Loucy (cell line): ENCODE results near the gene NGRN.

Experiments used
- H2AFZ ChIP-seq: fragments of 200-600 bp; sonication (generic); 2 replicates; pipeline ENCODE4 v1.6.0; 2016; ENCODE audit warnings: antibody characterized with exemption, mild to moderate bottlenecking, low read length, moderate library complexity
- H3F3A ChIP-seq: fragments of 200-600 bp; 2 replicates; pipeline ENCODE4 v1.6.0; 2016; ENCODE audit warnings: antibody characterized with exemption, low read depth, mild to moderate bottlenecking
- H3K27me3 ChIP-seq: fragments of 200-600 bp; sonication (generic); 2 replicates; pipeline ENCODE4 v1.6.1; 2014; ENCODE audit warnings: low read length, mild to moderate bottlenecking; ENCODE audit not compliant: insufficient read depth, poor library complexity, severe bottlenecking
- H3K36me3 ChIP-seq: fragments of 200-600 bp; sonication (generic); 2 replicates; pipeline ENCODE4 v1.6.1; 2016; ENCODE audit warnings: low read length; ENCODE audit not compliant: insufficient read depth
- H3K4me1 ChIP-seq: fragments of 200-600 bp; sonication (generic); 2 replicates; pipeline ENCODE4 v1.5.1; 2014; ENCODE audit warnings: low read length, mild to moderate bottlenecking; ENCODE audit not compliant: insufficient read depth, poor library complexity, severe bottlenecking
- H3K4me2 ChIP-seq: fragments of 200-600 bp; sonication (generic); 2 replicates; pipeline ENCODE4 v1.6.0; 2014; ENCODE audit warnings: antibody characterized with exemption, low read length, low read depth, mild to moderate bottlenecking; ENCODE audit not compliant: poor library complexity, severe bottlenecking
- H3K4me3 ChIP-seq: fragments of 200-600 bp; sonication (generic); 2 replicates; pipeline ENCODE4 v1.5.1; 2014; ENCODE audit warnings: low read length, mild to moderate bottlenecking, mixed read lengths; ENCODE audit not compliant: poor library complexity, severe bottlenecking
- H3K79me2 ChIP-seq: fragments of 200-600 bp; sonication (generic); 2 replicates; pipeline ENCODE4 v1.6.1; 2014; ENCODE audit warnings: low read length; ENCODE audit not compliant: insufficient read depth
- H3K9ac ChIP-seq: fragments of 200-600 bp; sonication (generic); 2 replicates; pipeline ENCODE4 v1.6.0; 2014; ENCODE audit warnings: mild to moderate bottlenecking, low read depth, low read length, moderate library complexity; ENCODE audit not compliant: poor library complexity, severe bottlenecking
- H3K9me2 ChIP-seq: fragments of 200-600 bp; sonication (generic); replicated peaks from 2 replicates; pipeline ENCODE4 v1.6.1; 2016; ENCODE audit warnings: low read depth, low read length, mixed read lengths
- H3K9me3 ChIP-seq: fragments of 200-600 bp; sonication (generic); 2 replicates; pipeline ENCODE4 v1.6.1; 2014; ENCODE audit warnings: mild to moderate bottlenecking, antibody characterized with exemption, low read length, low read depth; ENCODE audit not compliant: insufficient read depth
- H4K20me1 ChIP-seq: fragments of 200-600 bp; sonication (generic); 2 replicates; pipeline ENCODE4 v1.6.0; 2014; ENCODE audit warnings: antibody characterized with exemption, low read length, mild to moderate bottlenecking; ENCODE audit not compliant: insufficient read depth, poor library complexity, severe bottlenecking
- CTCF ChIP-seq: fragments of 200-600 bp; sonication (generic); conservative IDR thresholded peaks from 2 replicates; pipeline ENCODE4 v1.5.1; 2014; ENCODE audit warnings: mild to moderate bottlenecking, antibody characterized with exemption, low read length
- EZH2phosphoT487 ChIP-seq: fragments of 200-600 bp; IDR thresholded peaks from 2 replicates; pipeline ENCODE4 v1.6.1; 2018; ENCODE audit warnings: antibody characterized with exemption, mild to moderate bottlenecking, moderate library complexity, borderline replicate concordance

Gene NGRN, protein sequence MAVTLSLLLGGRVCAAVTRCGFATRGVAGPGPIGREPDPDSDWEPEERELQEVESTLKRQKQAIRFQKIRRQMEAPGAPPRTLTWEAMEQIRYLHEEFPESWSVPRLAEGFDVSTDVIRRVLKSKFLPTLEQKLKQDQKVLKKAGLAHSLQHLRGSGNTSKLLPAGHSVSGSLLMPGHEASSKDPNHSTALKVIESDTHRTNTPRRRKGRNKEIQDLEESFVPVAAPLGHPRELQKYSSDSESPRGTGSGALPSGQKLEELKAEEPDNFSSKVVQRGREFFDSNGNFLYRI

DNA sequence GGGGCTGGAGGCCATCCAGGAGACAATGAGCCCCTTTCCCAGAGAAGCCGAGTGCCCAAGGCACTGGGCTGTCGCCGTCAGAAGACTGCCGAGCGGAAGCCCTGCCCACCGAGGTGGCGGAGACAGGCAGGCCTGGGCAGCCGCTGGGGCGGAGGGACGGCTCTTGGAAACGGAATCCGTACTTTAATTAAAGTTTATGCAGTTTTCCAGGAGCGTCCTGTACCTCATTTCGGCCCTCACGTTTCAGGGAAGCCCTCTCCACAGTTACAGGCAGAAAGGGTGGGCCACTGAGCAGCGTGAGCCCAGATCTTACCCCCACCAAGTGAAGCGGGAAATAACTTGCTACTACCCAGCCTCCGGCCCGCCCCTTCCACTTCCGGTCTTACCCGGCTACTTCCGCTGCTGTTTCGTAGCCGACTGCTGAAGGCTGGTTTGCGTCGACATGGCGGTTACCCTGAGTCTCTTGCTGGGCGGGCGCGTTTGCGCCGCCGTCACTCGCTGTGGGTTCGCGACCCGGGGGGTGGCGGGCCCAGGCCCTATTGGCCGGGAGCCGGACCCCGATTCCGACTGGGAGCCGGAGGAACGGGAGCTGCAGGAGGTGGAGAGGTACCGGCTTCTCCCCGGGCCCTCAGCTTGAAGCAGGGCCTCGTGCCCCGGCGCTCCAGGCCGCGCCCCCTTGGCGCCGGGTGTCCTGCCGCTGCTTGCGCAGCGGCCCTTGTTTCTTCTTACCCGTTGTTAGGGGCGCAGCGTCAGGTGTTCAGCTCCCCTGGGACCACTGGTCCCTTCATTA, at the start of gene NGRN:
TSS of gene NGRN (plus strand) at position 402 of the 790 bp plus-strand sequence. CDS start at position 443, 41 bp downstream.
- peaks cover 38% of the 10 kb centered on the region for H4K20me1 ChIP-seq
- peak within 1 kb of the TSS; percentile 93 for H2AFZ ChIP-seq
- peaks cover 66% of the 10 kb centered on the region for H3K79me2 ChIP-seq
- H3K27me3 ChIP-seq, result no peaks in the 10 kb centered on the region
- H3K9ac ChIP-seq, result peak within 1 kb of the TSS; percentile 95
- H3K4me2 ChIP-seq, result peak within 1 kb of the TSS; percentile 92
- TF ChIP-seq CTCF (no peak), EZH2phosphoT487 (no peak)
- peaks cover 45% of the 10 kb centered on the region for H3K4me1 ChIP-seq
- peak within 1 kb of the TSS; percentile 85 for H3K4me3 ChIP-seq
- H3K36me3 ChIP-seq, result peaks cover 2% of the 10 kb centered on the region; the same call in 1 of the 2 replicates
- no peaks in the 10 kb centered on the region for H3K9me2 ChIP-seq
- H3K9me3 ChIP-seq, result no peaks in the 10 kb centered on the region
- H3F3A ChIP-seq, result no peaks in the 10 kb centered on the region

DNA sequence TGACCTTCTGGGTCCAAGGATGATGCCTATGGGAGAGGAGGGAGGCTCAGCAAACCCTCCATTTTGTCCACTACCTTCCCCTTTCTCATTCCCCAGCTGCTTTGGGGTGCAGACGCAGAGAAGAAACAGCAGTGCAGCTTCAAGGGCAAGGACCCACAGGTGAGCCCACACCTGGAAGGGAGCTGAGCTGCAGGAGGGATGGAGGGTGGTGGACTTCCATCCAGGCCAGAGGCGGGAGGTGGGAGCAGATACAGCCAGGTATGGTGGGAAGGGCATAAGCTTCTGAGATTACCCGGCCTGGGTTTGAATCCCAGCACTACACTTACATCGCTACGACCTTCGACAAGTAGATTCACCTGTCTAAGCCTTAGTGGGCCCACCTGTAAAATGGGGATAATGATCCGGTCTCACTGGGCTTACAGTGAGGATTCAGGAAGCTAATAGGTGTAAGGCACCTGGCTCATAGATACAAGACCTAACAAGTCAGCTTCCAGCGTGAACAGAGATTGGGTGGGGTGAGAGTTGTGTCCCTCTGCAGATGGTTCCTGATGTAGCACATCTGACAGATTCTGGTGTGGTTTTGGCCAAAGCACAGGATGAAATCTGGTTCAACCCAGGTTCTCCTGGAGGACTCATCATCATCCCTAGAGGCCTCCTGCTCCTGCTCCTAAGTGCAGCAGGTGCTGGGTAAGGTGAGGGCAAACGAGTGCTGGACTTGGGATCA, 47.6 kb upstream of the NGRN start:
- no peak overlapping the region for H3K4me3 ChIP-seq
- no peak overlapping the region for H3K9ac ChIP-seq
- peaks cover 5% of the 10 kb centered on the region; the same call in 1 of the 2 replicates for H3K79me2 ChIP-seq
- peaks cover 3% of the 10 kb centered on the region; the same call in 1 of the 2 replicates for H3K36me3 ChIP-seq
- no peaks in the 10 kb centered on the region for H3K27me3 ChIP-seq
- H3K9me2 ChIP-seq, result no peaks in the 10 kb centered on the region
- H3K4me1 ChIP-seq, result no peaks in the 10 kb centered on the region
- no peak for TF ChIP-seq EZH2phosphoT487
- TF ChIP-seq CTCF, result no peak
- no peak overlapping the region for H2AFZ ChIP-seq
- H3K4me2 ChIP-seq, result no peak overlapping the region
- no peaks in the 10 kb centered on the region for H3K9me3 ChIP-seq
- no peaks in the 10 kb centered on the region for H4K20me1 ChIP-seq
- H3F3A ChIP-seq, result no peaks in the 10 kb centered on the region

GRCh38 chr15:90219421-90220141, 45.9 kb upstream of the NGRN start:
- Histone ChIP-seq H2AFZ (no peak overlapping the region), H3K36me3 (peaks cover 18% of the 10 kb centered on the region; the same call in 1 of the 2 replicates), H3F3A (no peaks in the 10 kb centered on the region), H3K4me1 (no peaks in the 10 kb centered on the region), H3K9me3 (no peaks in the 10 kb centered on the region), H4K20me1 (no peaks in the 10 kb centered on the region), H3K4me3 (no peak overlapping the region), H3K9ac (no peak overlapping the region), H3K9me2 (no peaks in the 10 kb centered on the region), H3K4me2 (no peak overlapping the region), H3K79me2 (no peaks in the 10 kb centered on the region), H3K27me3 (no peaks in the 10 kb centered on the region)
- TF ChIP-seq EZH2phosphoT487, result no peak
- peak; percentile 81 for TF ChIP-seq CTCF
